ENCODE results near the gene CKS2.

DNA sequence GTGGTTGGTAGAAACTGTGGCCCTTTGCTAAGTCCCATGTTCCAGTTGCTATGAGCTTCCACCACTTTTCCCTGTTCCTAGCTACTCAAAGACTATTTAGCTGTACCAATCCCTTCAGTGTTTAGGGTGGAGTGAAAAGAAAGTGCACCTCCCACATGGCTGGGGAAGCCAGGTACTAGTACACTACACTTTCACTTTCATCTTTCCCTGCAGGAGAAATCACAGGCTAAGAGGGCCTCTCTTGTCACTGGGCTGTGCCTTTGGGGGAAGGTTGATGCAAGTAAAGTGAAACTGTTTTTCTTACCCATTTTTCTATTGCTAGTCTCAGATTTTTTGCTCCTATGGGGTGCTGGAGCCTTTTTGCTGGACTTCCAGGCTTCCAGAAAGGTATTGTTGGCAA, 33.5 kb upstream of the CKS2 start:
- no peak for TF ChIP-seq CTCF (IDR thresholded peaks at IDR 0.05)
- no peak for TF ChIP-seq POLR2A (IDR thresholded peaks at IDR 0.05)

Measured in heart left ventricle (tissue), 13 donors.